SK-N-MC (cell line): ENCODE data around the gene TEX38.

Experiments
- EZH2 ChIP-seq: fragments of 200-600 bp; sonication (generic); IDR thresholded peaks from one replicate; pipeline ENCODE4 v1.6.1; 2017; ENCODE audit warnings: antibody characterized with exemption
- POLR2AphosphoS5 ChIP-seq: IDR thresholded peaks from 2 replicates; pipeline ENCODE4 v1.6.1; 2012; ENCODE audit warnings: mild to moderate bottlenecking, low read depth, low read length, borderline replicate concordance

GRCh38 chr1:46679789-46680573 is 8.3 kb downstream of the TEX38 start:
- TF ChIP-seq EZH2: no peak
- TF ChIP-seq POLR2AphosphoS5: no peak
